GM18907 (cell line): ENCODE data around the gene KCNAB3.

Experiments used
- ATAC-seq: cut with Tn5 transposase; IDR thresholded peaks from one replicate; pipeline ENCODE4 v1.9.1; 2021; ENCODE audit warnings: mild to moderate bottlenecking, moderate library complexity; ENCODE audit not compliant: unreplicated experiment

The KCNAB3 gene

GRCh38 chr17:7881276-7882054 is 48.2 kb downstream of the KCNAB3 start:
- ATAC-seq, result no peak

GRCh38 chr17:7880076-7880868 is 49.4 kb downstream of the KCNAB3 start:
- ATAC-seq, result no peak

- ATAC-seq, result no peak
These were observed 51.4 kb downstream of the KCNAB3 start for GRCh38 chr17:7878234-7878633.

- ATAC-seq, result no peak
These were observed 53.8 kb downstream of the KCNAB3 start for GRCh38 chr17:7875804-7876370.

- ATAC-seq, result no peak
These were observed 56.6 kb downstream of the KCNAB3 start for GRCh38 chr17:7873051-7873450.
